ENCODE measurements around the gene CDC42EP4. TPM values are rescaled to one million over a fixed set of nuclear protein-coding genes. Genes with fewer than 3 reads are reported as not detected.

Gene CDC42EP4
- total RNA-seq, 2 donors from 2014 or later: 119 to 186 TPM

GRCh38 chr17:73278465-73279453 lies 33.0 kb downstream of the CDC42EP4 start:
- DNase-seq (ENCODE audit: low spot score): peak; percentile 87
- Histone ChIP-seq H3K4me3 (no peak overlapping the region), H3K36me3 (no peaks in the 10 kb centered on the region), H3K27me3 (replicated peaks; ENCODE audit: insufficient read depth) (no peaks in the 10 kb centered on the region), H3K9me3 (no peaks in the 10 kb centered on the region), H3K27ac (peak overlapping the region; percentile 83 to 93), H3K4me1 (replicated peaks) (peaks cover 15% of the 10 kb centered on the region)
- WGBS: 21% methylated on average over 14 of the region's 14 CpGs
- TF ChIP-seq POLR2AphosphoS5 (IDR thresholded peaks at IDR 0.05) (peak; percentile 73), POLR2A (IDR thresholded peaks at IDR 0.05) (no peak)
- intact Hi-C loops (cut with DNase I): no loop called here

GRCh38 chr17:73278049-73278464 lies 33.7 kb downstream of the CDC42EP4 start:
- DNase-seq (ENCODE audit: low spot score): peak; percentile 72
- peak overlapping the region; percentile 83 to 93 for H3K27ac ChIP-seq
- no peak overlapping the region for H3K4me3 ChIP-seq
- peak; percentile 93 for TF ChIP-seq POLR2AphosphoS5 (IDR thresholded peaks at IDR 0.05)
- no peak for TF ChIP-seq POLR2A (IDR thresholded peaks at IDR 0.05)
- H3K36me3 ChIP-seq: no peaks in the 10 kb centered on the region
- H3K9me3 ChIP-seq: no peaks in the 10 kb centered on the region
- peaks cover 10% of the 10 kb centered on the region for H3K4me1 ChIP-seq (replicated peaks)
- 37% methylated on average over 7 of the region's 7 CpGs for WGBS
- no peaks in the 10 kb centered on the region for H3K27me3 ChIP-seq (replicated peaks; ENCODE audit: insufficient read depth)
- intact Hi-C loops (cut with DNase I): no loop called here

- 99% methylated on average over 4 of the region's 4 CpGs for WGBS
- Histone ChIP-seq H3K4me3 (no peak overlapping the region), H3K36me3 (no peaks in the 10 kb centered on the region), H3K9me3 (no peaks in the 10 kb centered on the region), H3K4me1 (replicated peaks) (peaks cover 10% of the 10 kb centered on the region), H3K27ac (no peak overlapping the region), H3K27me3 (replicated peaks; ENCODE audit: insufficient read depth) (no peaks in the 10 kb centered on the region)
- intact Hi-C loops (cut with DNase I): no loop called here
- DNase-seq (ENCODE audit: low spot score): no peak
- TF ChIP-seq POLR2A (IDR thresholded peaks at IDR 0.05) (no peak), CTCF (IDR thresholded peaks at IDR 0.05) (no peak), POLR2AphosphoS5 (IDR thresholded peaks at IDR 0.05) (no peak)
Observed at GRCh38 chr17:73274490-73274889, 37.3 kb downstream of the CDC42EP4 start.

GRCh38 chr17:73272906-73273218 lies 38.9 kb downstream of the CDC42EP4 start:
- H3K9me3 ChIP-seq: no peaks in the 10 kb centered on the region
- H3K4me3 ChIP-seq: no peak overlapping the region
- no peaks in the 10 kb centered on the region for H3K27me3 ChIP-seq (replicated peaks; ENCODE audit: insufficient read depth)
- DNase-seq (ENCODE audit: low spot score): no peak
- intact Hi-C loops (cut with DNase I): no loop called here
- TF ChIP-seq POLR2A (IDR thresholded peaks at IDR 0.05) (no peak), POLR2AphosphoS5 (IDR thresholded peaks at IDR 0.05) (peak; percentile 16)
- no peaks in the 10 kb centered on the region for H3K36me3 ChIP-seq
- 60% methylated on average over 8 of the region's 8 CpGs for WGBS
- H3K27ac ChIP-seq: no peak overlapping the region
- H3K4me1 ChIP-seq (replicated peaks): peaks cover 2% of the 10 kb centered on the region

GRCh38 chr17:73271072-73271471 lies 40.7 kb downstream of the CDC42EP4 start:
- no peak for DNase-seq (ENCODE audit: low spot score)
- TF ChIP-seq POLR2AphosphoS5 (IDR thresholded peaks at IDR 0.05): peak; percentile 32
- no peak for TF ChIP-seq POLR2A (IDR thresholded peaks at IDR 0.05)
- no peak for TF ChIP-seq CTCF (IDR thresholded peaks at IDR 0.05)
- no peaks in the 10 kb centered on the region for H3K27me3 ChIP-seq (replicated peaks; ENCODE audit: insufficient read depth)
- no peak overlapping the region for H3K27ac ChIP-seq
- 62% methylated on average over 9 of the region's 9 CpGs for WGBS
- no peak overlapping the region for H3K4me3 ChIP-seq
- H3K9me3 ChIP-seq: no peaks in the 10 kb centered on the region
- no peaks in the 10 kb centered on the region for H3K36me3 ChIP-seq
- intact Hi-C loops (cut with DNase I): no loop called here
- H3K4me1 ChIP-seq (replicated peaks): no peaks in the 10 kb centered on the region

- TF ChIP-seq CTCF (IDR thresholded peaks at IDR 0.05) (no peak), POLR2AphosphoS5 (IDR thresholded peaks at IDR 0.05) (no peak), POLR2A (IDR thresholded peaks at IDR 0.05) (no peak)
- Histone ChIP-seq H3K9me3 (no peaks in the 10 kb centered on the region), H3K27me3 (replicated peaks; ENCODE audit: insufficient read depth) (no peaks in the 10 kb centered on the region), H3K27ac (no peak overlapping the region), H3K4me1 (replicated peaks) (no peaks in the 10 kb centered on the region), H3K4me3 (no peak overlapping the region), H3K36me3 (no peaks in the 10 kb centered on the region)
- intact Hi-C loops (cut with DNase I): no loop called here
- 100% methylated on average over 1 of the region's 1 CpG for WGBS
- DNase-seq (ENCODE audit: low spot score): no peak
Observed at GRCh38 chr17:73269791-73270190, 42.0 kb downstream of the CDC42EP4 start.
